ENCODE results near the gene RALGDS.

The RALGDS gene

DNA sequence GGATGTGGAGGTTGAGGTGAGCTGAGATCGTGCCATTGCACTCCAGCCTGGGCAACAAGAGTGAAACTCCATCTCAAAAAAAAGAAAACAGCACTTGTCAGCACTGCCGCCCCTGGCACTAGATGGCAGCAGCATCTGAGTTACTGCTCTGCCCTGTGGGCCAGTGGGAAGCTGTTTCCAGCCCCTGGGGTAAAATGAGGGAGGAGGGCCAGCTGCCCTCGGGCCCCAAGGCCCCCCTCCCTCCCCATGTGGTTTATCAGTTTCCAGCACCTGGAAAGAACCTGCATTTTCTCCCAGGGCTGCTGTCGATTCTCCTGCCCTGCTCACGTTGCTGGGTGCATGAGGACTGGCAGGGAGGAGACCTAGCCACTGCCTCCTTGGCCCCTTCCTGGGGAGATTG is 72.4 kb downstream of the RALGDS start:
- DNase-seq = peak; percentile 47

All from midbrain (tissue), 1 donor.